Panc1 (cell line): Measurements from ENCODE around the gene CATSPERD. TPM values are rescaled to one million over a fixed set of nuclear protein-coding genes. Genes with fewer than 3 reads are reported as not detected.

ENCODE experiments used
- ATAC-seq: fragments of 200-7000 bp; cut with Tn5 transposase; 2 replicates; pipeline ENCODE4 v1.9.1; 2020; ENCODE audit warnings: mild to moderate bottlenecking, moderate library complexity
- BruUV-seq: library from RNA; stranded (reverse); fragments of 400-500 nt; replicated peaks from 2 replicates; lab custom pipeline; 2021; lab: Mats Ljungman, UMichigan
- CTCF ChIA-PET: fragments of 300-600 bp; sonication (Branson Sonifier 250); formaldehyde crosslinking; loops from one replicate; lab custom pipeline; 2022; ENCODE audit warnings: antibody characterized with exemption; lab: Charles Lee
- POLR2A ChIA-PET: fragments of 300-600 bp; sonication (Branson Sonifier 250); formaldehyde crosslinking; loops from one replicate; lab custom pipeline; 2022; ENCODE audit warnings: antibody characterized with exemption; lab: Charles Lee
- DNase-seq: peaks from one replicate; pipeline ENCODE4 v3.0.0-alpha.2; 2010; ENCODE audit warnings: low read depth, low spot score
- H3K27ac ChIP-seq: 2 replicates; pipeline ENCODE4 v1.5.1; 2011; ENCODE audit warnings: mild to moderate bottlenecking, low read length, inconsistent platforms
- H3K27me3 ChIP-seq: fragments of 200-500 bp; sonication (Bioruptor generic); 2 replicates; pipeline ENCODE4 v1.6.0; 2014; ENCODE audit warnings: low read length, inconsistent platforms; ENCODE audit not compliant: control insufficient read depth, insufficient read depth
- H3K36me3 ChIP-seq: fragments of 200-500 bp; sonication (Bioruptor generic); 2 replicates; pipeline ENCODE4 v1.5.1; 2014; ENCODE audit warnings: inconsistent platforms, mild to moderate bottlenecking, low read length, moderate library complexity; ENCODE audit not compliant: control insufficient read depth, insufficient read depth
- H3K4me1 ChIP-seq: 2 replicates; pipeline ENCODE4 v1.5.1; 2011; ENCODE audit warnings: inconsistent platforms, mild to moderate bottlenecking, low read length, moderate library complexity; ENCODE audit not compliant: control insufficient read depth, insufficient read depth
- H3K4me3 ChIP-seq, 2 experiments: 2 replicates each; pipeline ENCODE4 v1.5.1; 2011 to 2012; ENCODE audit warnings: low read depth in 2 of 2, low read length in 2 of 2, mild to moderate bottlenecking in 2 of 2, inconsistent platforms in 1 of 2, moderate library complexity in 1 of 2
- H3K9me3 ChIP-seq: fragments of 200-500 bp; sonication (Bioruptor generic); 2 replicates; pipeline ENCODE4 v1.5.1; 2014; ENCODE audit warnings: low read depth, mild to moderate bottlenecking, inconsistent platforms, low read length, moderate library complexity; ENCODE audit not compliant: control insufficient read depth, insufficient read depth
- CTCF ChIP-seq: fragments of 450-650 bp; IDR thresholded peaks from 2 replicates; pipeline ENCODE4 v1.5.1; 2017; ENCODE audit warnings: mild to moderate bottlenecking
- POLR2AphosphoS5 ChIP-seq: IDR thresholded peaks from 2 replicates; pipeline ENCODE4 v1.6.1; 2012; ENCODE audit warnings: mild to moderate bottlenecking, low read depth, low read length, moderate library complexity
- REST ChIP-seq, 2 experiments: IDR thresholded peaks; 2 replicates each; pipeline ENCODE4 v1.6.1; 2011 to 2012; ENCODE audit warnings: low read depth in 2 of 2, control low read depth in 1 of 2, low read length in 1 of 2, mild to moderate bottlenecking in 1 of 2, moderate library complexity in 1 of 2; ENCODE audit not compliant: insufficient read depth in 1 of 2
- SIN3A ChIP-seq: IDR thresholded peaks from 2 replicates; pipeline ENCODE4 v1.6.1; 2012; ENCODE audit warnings: low read depth, mild to moderate bottlenecking, low read length, moderate library complexity, borderline replicate concordance; ENCODE audit not compliant: insufficient read depth
- TCF7L2 ChIP-seq: IDR thresholded peaks from 2 replicates; pipeline ENCODE4 v1.6.1; 2011; ENCODE audit warnings: mild to moderate bottlenecking, low read depth, low read length, inconsistent platforms
- in situ Hi-C: cut with HindIII; loops from 2 replicates; pipeline ENCODE4 v1.10.0; 2016; ENCODE audit warnings: low sequenced_read_pairs, low pct_unique_long_range_greater_than_20kb
- intact Hi-C: fragments of 100-400 bp; cut with micrococcal nuclease; formaldehyde crosslinking; loops from one replicate; pipeline ENCODE4 v1.10.0; 2022; ENCODE audit not compliant: unreplicated experiment
- total RNA-seq: library from RNA; stranded (reverse); gene quantifications from one replicate; pipeline ENCODE4 v1.2.1, GENCODE V29; 2021; ENCODE audit not compliant: unreplicated experiment

Gene CATSPERD
- total RNA-seq, 1 experiment from 2014 or later: 0.08 TPM

- Histone ChIP-seq H3K4me3 (no peak overlapping the region), H3K27ac (no peak overlapping the region), H3K36me3 (no peaks in the 10 kb centered on the region), H3K9me3 (no peaks in the 10 kb centered on the region), H3K4me1 (no peaks in the 10 kb centered on the region), H3K27me3 (no peaks in the 10 kb centered on the region)
- DNase-seq (no peak), ATAC-seq (no peak)
- intact Hi-C loops: no loop called here
- ChIA-PET POLR2A (no interaction called here), CTCF (no interaction called here)
- in situ Hi-C loops: no loop called here
- BruUV-seq: no TSS peak
- TF ChIP-seq SIN3A: no peak
- no peak for TF ChIP-seq TCF7L2
- no peak for TF ChIP-seq REST (IDR thresholded peaks at IDR 0.05; ENCODE audit: insufficient read depth in 1 of 2, low read depth in 2 of 2, low read length in 1 of 2)
- TF ChIP-seq CTCF: no peak
- no peak for TF ChIP-seq POLR2AphosphoS5
These were observed 42.3 kb downstream of the CATSPERD start for GRCh38 chr19:5762608-5763217.

- no peaks in the 10 kb centered on the region for H3K27me3 ChIP-seq
- BruUV-seq: no TSS peak
- no peak for DNase-seq
- intact Hi-C loops (no loop called here), in situ Hi-C loops (no loop called here)
- no peaks in the 10 kb centered on the region for H3K4me1 ChIP-seq
- H3K4me3 ChIP-seq: no peak overlapping the region
- no peak for TF ChIP-seq POLR2AphosphoS5
- no peak for TF ChIP-seq CTCF
- H3K36me3 ChIP-seq: no peaks in the 10 kb centered on the region
- H3K27ac ChIP-seq: no peak overlapping the region
- H3K9me3 ChIP-seq: no peaks in the 10 kb centered on the region
- ChIA-PET CTCF (no interaction called here), POLR2A (no interaction called here)
- no peak for ATAC-seq
These were observed 44.8 kb downstream of the CATSPERD start for GRCh38 chr19:5765220-5765619.
